ENCODE measurements around the gene ATP13A2.
A peak's percentile ranks its signal among the peaks of the same experiment; 100 is the strongest.

The ATP13A2 gene

DNA sequence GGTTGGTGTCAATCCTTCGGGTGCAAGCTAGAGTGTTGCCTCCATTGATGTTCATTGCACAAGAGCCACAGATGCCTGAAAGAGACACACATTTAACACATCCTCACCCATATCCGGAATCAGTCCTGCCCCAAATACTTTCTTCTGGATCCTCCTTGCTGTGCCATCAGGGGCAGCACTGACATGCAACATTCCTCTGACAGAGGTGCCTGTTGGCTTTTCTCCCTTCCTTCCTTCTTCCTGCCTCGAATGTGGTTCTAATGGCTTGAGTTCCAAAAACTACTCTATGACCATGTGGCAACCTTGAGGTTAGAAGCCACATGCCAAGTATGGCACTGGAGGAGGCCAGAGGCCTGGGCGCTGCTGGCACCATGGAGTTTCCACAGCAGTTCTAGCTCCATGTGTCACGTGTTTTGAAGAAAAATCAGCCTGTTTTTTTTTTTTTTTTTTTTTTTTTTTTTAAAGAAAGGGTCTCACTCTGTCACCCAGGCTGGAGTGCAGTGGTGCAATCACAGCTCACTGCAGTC lies 17.0 kb upstream of the ATP13A2 start:
- no peak for DNase-seq (ENCODE audit: low spot score)

DNA sequence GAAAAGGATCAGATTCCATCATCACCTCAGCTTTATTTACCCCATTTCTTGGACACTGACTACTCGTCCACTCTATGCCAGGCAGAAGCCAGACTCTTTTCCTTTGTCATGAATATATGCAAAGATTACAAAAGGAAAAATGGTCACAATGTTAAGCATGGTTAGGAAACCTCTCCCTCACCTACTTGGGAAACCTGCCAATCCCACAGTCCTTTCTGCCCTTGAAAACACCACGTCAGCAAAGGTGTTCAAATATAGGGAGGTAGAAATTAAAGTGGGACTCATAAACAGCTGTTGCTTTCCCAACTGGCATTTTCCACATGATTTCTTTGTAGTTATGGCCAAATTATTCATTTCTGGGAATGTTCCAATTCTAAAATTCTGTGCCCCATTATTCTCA lies 16.2 kb upstream of the ATP13A2 start:
- DNase-seq (ENCODE audit: low spot score), result no peak

DNA sequence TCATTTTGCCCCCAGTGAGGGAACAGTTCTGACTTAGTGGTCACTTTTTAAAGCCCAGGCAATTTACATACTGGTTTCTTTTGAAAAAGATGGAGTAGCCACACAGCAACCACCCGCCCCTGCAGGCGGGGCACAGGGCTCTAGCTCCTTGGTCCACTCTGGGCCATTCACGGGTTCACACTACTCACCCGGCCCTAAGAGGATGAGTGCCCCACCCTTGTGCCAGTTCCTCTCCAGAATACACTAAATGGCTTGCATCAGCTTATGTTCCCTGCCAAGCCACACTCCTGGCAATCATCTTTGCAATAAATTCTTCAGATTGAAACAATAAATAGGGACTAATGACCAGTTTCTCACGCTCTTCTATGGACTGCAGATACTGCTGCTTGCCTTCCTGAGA lies 15.7 kb upstream of the ATP13A2 start:
- DNase-seq (ENCODE audit: low spot score), result no peak

DNA sequence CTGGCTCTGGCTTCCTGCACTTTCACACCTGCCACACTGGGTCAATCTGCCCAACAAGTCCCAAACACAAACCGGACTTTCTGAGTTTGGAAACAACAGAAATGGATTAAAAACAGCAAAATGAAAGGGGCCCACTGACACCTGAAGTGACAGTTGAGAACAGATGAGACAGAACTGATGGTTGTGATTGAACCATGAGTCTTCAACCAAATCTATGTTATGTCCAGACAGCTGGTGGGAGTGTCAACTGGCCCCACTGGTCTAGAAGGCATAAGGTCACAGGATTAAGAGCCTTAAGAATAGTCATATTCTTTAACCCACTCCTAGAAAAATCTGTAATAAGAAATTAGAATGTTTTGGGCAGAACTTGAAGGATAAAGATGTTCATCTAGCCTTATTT lies 13.0 kb upstream of the ATP13A2 start:
- DNase-seq (ENCODE audit: low spot score), result no peak

DNA sequence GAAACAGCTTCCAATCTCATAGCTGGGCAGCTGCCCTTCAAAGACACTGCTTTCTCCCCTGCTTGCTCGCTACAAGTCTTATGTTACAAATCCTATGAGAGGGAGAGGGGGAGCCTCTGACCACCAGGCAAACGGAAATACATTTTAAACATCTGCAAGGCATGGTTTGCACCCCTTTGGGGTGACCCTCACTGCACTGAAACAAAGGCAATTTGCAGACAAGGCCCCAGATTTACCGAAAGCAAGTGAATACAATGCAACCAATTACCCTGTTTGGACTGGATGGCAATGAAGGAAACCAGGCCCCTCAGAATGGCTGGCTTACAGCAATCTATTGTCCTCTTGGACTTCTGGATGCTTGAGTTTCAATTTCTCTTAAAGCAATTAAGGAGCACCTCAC lies 11.8 kb upstream of the ATP13A2 start:
- no peak for DNase-seq (ENCODE audit: low spot score)

DNA sequence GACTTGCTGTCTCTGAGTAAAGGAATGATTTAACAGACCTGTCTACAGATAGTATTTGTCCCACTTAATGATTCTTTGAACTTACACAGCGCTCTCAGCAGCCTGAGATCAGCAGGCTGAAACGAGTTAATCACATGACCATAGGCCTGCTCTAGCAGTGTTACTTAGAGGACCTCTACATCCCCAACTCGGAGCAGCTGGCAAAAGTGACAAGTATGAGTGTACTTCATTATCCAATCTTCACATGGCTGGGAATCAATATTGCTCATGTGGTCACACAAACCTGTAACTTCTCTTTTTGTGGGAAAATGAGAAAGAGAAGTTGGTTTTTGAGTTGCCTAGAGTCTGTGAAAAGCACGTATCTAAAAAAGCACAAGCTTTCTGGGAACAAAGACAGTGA lies 11.4 kb upstream of the ATP13A2 start:
- no peak for DNase-seq (ENCODE audit: low spot score)

DNA sequence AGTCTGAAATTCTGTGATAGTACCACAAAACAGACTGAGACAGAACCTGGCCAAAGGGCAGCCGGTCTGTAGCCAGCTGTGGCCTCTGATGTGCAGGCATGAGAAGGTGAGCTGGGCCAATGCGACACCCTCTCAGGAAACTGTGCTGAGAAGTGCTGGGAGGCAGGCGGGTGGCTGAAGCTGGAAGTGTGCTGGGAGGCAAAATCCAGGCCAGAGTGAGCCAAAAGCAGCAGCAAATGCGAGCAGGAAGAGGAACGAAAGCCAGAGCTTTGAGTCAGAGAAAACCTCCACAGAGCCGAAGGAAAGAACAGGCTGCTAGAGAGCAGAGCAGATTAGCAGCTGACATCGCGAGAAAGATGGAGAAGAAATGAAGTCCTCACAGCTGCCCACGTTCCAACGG lies 10.2 kb upstream of the ATP13A2 start:
- no peak for DNase-seq (ENCODE audit: low spot score)

DNA sequence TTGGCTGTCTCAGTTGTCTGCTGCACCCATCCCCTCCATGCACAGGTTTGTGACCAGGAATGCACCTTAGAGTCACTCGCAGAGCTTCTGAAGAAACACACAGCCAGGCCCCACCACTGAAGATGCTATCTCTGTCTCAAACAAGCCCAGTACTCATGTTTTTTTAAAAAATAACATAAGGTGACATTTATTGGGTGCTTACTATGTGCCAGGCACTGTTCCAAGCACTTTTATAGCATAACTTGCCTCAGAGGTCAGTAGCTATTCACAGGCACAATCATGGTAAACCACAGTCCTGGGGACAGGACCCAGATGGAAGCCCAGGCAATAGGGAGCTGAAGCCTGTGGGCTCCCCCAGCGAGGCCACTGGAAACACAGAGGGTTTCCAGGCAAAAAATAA lies 8.8 kb upstream of the ATP13A2 start:
- no peak for DNase-seq (ENCODE audit: low spot score)

DNA sequence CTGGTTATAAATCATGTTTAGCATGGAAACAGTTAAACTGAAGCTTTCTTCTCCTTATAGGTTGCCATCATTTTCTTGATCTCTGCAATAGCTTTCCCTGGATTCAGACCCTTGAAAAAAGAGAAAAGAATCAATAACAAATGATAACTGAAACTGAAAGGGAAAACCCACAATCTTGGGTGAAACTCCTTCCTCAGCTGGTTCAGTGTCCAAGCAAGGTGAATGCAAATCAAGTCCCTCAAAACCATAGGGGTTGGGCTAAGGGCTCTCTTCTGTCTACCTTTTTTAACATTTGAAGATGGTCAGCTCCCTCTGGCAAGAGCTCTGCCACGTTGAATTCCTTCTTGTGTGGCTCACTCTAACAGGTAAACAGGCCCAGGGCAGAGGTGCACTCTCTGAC lies 7.1 kb upstream of the ATP13A2 start:
- no peak for DNase-seq (ENCODE audit: low spot score)

DNA sequence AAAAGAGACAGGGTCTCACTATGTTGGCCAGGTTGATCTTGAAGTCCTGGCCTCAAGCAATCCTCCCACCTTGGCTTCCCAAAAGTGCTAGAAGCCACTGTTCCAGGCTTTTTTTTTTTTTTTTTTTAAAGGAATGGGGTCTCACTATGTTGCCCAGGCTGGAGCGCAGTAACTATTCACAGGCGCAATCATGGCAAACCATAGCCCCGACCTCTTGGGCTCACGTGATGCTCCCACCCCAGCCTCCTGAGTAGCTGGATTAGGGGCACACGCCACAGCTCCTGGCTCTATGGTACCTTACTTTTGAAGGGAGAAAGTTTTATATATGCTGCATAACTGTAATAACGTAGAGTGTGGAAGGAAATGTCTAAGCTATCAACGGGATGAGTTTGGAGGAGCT lies 5.7 kb upstream of the ATP13A2 start:
- DNase-seq (ENCODE audit: low spot score), result no peak

DNA sequence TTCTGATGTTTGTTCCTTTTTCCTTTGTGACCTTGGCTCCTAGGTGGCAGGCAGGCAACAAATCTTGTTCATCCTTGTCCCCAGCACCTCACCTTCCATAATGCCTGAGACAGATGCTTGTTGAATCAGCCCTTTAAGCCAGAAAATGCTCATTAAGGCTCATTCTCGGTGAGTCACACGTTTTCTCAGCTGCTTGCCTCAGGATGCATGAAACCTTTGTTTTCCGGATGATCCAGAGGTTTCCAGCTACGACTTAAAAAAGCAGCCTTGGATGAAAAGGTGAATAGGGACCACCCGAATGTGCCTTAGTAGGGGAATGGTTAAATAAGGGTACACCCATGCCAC lies 4.6 kb upstream of the ATP13A2 start:
- no peak for DNase-seq (ENCODE audit: low spot score)

DNA sequence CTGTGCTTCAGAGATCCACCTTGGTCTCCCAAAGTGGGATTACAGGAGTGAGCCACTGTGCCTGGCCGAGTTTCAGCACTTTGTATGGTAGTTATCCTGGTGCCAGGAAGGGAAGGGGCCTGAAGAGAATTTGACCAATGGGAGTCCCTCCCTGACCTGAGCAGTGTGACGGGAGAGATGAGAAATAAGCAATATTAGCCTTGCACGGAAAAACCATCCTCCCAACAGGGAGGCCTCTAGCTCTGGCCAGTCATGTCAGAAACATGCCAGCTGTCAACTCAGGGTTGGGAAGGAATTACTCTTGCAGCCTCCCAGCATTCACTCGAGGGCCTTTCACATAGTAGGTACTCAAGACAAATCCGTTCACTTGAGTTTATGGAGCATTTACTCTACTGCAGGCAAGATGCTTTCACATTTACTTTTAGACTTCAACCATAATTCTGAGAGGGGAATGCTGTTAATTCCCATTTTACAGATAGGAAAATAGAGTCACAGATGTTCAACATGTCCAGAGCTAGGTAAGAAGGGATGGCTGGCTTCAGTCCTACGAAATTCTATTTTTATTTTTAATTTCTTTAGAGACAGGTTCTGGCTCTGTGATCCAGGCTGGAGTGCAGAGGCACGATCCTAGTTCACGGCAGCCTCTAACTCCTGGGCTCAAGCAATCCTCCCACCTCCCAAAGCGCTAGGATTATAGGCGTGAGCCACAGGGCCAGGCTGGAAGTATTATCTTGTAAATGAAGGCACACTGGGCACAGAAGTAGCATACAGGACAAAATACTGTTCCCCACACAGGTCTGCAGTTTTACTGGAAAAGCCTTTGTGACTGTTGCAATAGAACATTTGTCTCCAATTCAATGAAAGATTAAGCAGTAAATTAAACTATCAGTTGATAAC lies 3.2 kb upstream of the ATP13A2 start:
- DNase-seq (ENCODE audit: low spot score), result no peak

DNA sequence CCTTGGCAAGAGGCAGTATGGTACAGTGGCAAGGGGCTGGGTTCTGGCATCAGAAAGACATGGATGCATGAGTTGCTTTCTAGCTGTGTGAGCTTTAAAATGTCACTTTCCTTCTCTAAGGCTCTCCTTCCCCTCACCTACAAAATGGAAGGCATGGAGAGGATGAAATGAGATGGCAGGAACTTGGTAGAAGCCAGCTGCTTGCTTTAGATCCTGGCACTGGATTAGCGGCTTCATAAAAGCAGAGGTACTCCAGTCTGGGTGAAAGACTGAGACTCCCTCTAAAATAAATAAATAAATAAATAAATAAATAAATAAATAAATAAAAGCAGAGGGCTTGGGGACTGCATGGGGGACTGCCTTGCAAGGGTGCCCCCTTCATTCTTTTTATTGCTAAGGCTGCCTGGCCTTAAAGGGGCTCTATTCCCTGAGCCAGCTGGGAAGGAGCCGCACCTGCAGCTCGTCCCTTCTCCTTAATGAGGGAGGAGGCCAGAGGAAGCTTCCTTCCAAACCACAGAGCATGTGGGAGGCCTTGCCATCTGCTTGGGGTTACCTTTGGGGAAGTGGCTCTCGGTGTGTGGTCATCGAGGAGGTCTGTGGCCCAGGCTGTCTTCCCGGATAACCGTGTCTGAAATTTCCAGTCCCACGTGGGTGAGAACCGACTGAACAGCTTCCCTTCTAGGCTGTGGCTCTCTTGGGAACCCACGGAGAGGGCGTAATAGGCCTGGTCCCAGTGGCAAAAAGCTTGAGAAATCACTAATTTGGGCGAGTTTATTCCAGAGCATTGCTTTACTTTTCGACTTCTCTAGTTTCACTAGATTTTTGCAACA lies 2.0 kb upstream of the ATP13A2 start:
- DNase-seq (ENCODE audit: low spot score), result peak; percentile 13

DNA sequence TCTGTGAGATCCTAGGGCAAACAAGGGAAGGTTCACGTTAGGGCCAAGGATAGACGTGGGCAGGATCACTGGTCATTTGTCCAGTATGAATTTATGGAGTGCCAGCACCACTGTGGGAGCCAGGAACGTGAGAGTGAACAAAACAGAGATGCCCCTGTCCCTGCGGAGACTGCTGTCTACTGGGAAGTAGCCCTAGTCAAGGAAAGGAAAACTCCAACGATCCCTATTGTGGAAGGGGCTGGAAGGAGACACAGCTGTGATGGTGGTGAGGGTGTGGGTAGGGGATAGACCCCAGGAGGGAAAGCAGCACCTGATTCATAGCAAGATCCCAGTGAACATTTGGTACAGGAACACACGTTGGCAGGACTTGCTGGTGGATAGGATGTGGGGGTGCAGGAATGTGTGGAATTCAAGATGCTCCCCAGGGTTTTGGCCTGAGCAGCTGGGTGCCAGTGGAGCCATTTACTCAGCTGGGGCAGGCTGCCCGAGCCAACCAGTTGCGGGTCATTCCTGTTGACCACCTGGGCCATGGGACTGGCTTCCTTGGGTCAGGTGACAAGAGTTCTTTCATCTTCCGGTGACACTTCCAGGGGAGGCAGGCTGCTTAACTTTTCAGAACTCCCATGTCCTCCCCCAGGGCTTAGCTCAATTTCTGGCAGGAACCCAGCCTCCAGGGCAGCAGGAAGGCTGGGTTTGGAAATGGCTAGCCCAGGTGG lies 1.2 kb upstream of the ATP13A2 start:
- DNase-seq (ENCODE audit: low spot score), result no peak

DNA sequence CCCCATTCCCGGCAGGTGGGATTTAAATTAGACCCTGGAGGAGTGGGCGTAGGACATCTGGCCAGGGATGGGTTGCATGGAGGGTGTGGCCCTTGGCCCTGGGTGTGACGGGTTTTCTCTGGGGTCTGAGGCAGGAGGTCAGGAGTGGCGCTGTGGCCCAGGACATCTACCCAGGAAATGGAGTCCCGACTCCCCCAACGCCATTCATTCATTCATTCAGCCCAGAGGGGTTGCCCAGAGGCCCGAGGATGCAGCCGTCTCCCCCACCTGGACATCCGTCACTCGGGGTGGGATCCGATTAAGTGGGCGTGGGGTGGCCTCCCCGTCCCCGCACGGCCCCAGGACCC lies 663 bp downstream of the ATP13A2 start:
- DNase-seq (ENCODE audit: low spot score), result peak; percentile 2

DNA sequence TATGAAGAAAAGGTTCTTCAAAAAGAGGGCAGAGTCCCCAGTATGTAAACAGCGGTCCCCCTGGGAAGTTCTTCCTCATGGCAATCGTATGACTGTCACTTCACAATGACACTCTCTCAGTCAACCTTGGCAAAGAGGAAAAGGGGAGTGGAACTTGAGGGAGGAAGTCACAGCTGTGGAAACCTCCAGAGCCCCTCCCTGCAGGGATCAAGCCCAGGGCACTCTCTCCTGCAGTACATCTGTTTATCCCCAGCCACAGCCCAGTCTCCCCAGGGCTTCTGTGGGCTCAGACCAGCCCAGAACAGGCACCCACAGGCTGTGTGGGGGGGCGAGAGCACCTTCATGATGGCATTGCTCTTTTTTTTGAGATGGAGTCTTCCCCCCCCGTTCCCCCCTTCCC lies 2.0 kb downstream of the ATP13A2 start:
- DNase-seq (ENCODE audit: low spot score), result peak; percentile 3

DNA sequence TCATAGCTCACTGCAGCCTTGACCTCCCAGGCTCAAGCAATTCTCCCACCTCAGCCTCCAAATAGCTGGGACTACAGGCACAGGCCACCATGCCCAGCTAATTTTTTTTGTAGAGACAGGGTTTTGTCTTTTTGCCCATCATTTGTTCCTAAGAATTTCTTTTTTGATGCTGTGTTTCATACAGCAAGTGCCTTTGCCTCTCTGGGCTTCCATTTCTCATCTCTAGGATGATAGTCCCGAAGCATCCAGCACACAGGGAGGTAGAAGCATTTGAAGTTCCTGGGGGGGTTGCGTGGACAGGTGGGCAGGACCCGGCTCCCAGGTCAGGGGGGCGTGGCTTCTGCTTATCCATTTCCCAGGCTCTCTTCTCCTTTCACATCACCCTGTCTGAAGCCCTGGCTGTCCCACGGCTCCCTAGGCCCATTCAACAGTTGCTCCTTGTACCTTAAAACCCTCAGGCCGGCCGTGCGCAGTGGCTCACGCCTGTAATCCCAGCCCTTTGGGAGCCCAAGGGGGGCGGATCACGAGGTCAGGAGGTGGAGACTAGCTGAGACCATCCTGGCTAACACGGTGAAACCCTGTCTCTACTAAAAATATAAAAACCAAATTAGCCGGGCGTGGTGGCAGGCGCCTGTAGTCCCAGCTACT lies 3.4 kb downstream of the ATP13A2 start:
- DNase-seq (ENCODE audit: low spot score), result no peak

DNA sequence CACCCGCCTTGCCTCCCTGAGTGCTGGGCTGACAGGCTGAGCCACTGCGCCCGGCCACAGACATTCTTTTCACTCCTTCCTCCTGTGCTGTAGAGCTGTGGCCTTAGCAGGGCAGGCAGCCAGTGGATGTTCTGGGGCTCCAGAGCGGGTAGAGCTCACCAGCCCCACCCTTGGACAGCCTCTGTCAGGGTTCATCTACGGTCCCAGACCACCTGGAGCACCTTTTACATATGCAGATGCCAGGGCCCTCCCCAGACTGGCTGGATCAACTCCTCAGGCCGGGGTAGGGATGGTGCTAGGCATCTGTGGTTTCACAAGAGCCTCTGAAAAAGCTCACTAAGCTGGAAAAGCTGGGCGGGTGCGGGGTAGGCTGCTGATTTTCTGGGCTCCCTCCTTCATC lies 4.6 kb downstream of the ATP13A2 start:
- no peak for DNase-seq (ENCODE audit: low spot score)

DNA sequence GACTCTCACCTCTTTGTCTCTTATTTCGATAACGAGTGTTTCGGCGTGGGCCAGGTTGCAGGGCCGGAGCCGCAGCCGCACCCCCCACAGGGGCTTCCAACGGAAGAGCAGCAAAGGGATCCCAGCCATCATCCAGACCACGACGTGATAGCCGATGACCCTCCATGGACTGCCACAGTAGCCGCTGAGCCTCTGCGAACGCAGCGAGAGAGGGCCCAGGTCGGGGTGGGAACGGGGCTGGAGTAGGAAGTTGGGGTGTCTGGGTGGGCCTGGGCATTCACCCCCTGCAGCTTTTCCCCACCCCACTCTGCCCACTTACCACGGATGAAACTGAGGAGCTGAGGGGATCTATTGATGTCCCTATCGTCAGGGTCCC lies 6.4 kb downstream of the ATP13A2 start:
- no peak for DNase-seq (ENCODE audit: low spot score)

DNA sequence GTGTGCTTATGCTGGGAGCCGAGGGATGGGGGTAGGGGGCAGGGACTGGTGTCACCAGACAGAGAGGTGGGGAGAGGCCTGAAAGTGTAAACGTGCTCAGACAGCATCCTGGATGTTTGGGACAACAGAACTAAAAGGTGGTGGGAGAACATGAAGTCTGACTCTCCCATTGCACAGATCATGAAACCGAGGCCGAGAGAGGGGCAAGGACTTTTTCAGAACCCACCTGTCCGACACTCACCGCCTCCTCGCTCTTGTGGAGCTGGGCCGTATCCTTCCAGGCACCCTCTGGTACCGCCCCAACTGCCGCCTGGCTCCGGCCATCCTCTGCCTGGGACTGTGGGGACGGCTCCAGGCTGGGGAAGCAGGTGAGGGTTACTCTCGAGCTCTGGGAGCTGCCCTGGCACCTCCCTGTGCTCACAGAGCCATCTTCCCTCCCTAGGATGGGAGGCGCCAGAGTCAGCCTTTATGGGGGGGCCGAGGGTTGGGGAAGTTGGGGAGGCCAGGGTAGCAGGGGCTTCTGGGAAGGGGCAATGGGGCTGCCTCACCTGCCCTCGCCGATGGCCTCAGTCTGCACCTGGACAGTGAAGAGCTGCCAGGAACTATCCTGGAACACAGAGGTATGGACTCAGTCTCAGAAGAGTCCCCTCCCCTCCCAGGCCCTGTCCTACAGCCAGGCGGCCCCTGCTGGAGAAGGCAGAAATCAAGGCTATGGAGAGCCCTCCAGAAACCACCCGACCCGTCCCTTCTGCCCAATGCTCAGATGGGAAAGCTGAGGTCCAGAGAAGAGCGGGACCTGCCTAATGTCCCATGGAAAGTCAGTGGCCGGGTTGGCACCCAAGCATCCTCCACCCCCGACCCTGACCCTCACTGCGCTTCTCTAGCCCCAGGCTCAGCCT lies 7.0 kb downstream of the ATP13A2 start:
- DNase-seq (ENCODE audit: low spot score), result no peak

DNA sequence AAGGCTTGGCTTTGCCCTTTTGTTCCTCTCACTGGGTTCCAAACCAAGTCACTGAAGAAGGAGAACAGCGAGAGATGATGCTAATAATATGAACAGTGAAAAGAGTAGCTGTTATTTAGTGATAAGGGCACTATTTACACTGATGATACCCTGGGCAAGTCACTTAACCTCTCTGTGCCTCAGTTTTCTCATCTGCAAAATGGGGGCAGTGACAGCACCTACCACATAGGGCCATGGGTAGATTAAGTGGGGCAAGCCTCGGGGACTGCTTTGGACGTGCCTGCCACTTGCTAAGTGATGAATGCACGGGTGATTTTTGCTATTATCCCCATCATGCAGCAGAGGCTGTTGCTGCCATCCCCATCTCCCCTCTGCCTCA lies 9.2 kb downstream of the ATP13A2 start:
- no peak for DNase-seq (ENCODE audit: low spot score)
